Measurements from ENCODE around the gene CFAP69. TPM values are rescaled to one million over a fixed set of nuclear protein-coding genes. Genes with fewer than 3 reads are reported as not detected.

The CFAP69 gene
- total RNA-seq, 2 donors from 2014 or later = 27.4 to 50.6 TPM

DNA sequence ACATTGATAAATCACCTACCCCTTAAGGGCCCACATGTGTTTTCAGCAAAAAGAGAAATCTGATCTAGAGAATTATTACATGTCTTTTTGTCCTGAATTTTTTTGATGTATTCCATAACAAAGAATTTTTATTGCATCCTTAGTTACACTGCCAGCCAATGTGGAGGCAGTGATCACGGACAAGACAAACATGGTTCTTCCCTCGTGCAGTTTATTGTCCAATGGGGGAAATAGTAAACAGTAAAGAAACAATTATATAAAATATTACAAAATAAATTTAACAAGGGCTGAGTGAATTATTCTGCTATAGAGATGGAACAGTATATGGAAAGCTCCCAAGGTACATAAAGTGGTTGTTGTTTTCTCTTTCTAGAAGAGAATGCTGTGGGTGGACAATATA lies 31.5 kb upstream of the CFAP69 start:
- Histone ChIP-seq H3K4me1 (replicated peaks) (no peaks in the 10 kb centered on the region), H3K27me3 (replicated peaks; ENCODE audit: insufficient read depth) (no peaks in the 10 kb centered on the region), H3K27ac (peak overlapping the region; percentile 93 to 99), H3K9me3 (no peaks in the 10 kb centered on the region), H3K36me3 (no peaks in the 10 kb centered on the region), H3K4me3 (peak overlapping the region; percentile 75 to 87)
- peak; percentile 44 for DNase-seq (ENCODE audit: low spot score)
- TF ChIP-seq POLR2A (IDR thresholded peaks at IDR 0.05) = no peak
- TF ChIP-seq, protein P1, sequence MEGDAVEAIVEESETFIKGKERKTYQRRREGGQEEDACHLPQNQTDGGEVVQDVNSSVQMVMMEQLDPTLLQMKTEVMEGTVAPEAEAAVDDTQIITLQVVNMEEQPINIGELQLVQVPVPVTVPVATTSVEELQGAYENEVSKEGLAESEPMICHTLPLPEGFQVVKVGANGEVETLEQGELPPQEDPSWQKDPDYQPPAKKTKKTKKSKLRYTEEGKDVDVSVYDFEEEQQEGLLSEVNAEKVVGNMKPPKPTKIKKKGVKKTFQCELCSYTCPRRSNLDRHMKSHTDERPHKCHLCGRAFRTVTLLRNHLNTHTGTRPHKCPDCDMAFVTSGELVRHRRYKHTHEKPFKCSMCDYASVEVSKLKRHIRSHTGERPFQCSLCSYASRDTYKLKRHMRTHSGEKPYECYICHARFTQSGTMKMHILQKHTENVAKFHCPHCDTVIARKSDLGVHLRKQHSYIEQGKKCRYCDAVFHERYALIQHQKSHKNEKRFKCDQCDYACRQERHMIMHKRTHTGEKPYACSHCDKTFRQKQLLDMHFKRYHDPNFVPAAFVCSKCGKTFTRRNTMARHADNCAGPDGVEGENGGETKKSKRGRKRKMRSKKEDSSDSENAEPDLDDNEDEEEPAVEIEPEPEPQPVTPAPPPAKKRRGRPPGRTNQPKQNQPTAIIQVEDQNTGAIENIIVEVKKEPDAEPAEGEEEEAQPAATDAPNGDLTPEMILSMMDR (IDR thresholded peaks at IDR 0.05) = no peak
- peak; percentile 86 for TF ChIP-seq POLR2AphosphoS5 (IDR thresholded peaks at IDR 0.05)
- intact Hi-C loops (cut with DNase I) = loop anchor here (5.0 to 10.0 kb wide), 2 partner anchors 34 to 191 kb away; partner anchors contain the start of genes CFAP69 and CLDN12
- 21% methylated on average over 2 of the region's 2 CpGs for WGBS

DNA sequence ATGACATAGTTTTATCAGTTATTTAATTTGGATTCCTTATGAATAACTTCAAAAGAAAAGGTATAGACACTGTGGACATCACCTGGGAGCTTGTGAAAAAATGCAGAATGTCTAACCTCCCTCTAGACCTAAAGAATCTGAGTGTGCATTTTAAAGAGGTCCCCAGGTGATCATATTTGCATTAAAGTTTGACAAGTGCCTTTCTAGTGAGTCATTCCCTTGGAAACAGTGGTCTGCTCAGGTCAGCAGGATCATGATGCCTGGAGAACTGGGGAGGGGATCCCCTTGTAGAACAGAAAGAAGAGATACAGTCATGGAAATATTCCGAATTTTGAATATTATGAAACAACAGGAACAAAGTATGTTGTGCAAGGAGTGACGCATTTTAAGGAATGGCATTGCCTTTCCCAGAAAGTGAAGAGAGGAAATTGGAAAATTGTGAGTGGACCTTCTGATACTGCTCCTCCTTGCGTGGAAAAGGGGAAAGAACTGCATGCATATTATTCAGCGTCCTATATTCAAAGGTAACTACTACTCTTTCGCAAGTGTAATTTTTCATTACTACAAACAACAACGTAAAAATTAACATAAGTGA lies 28.8 kb upstream of the CFAP69 start:
- H3K4me1 ChIP-seq (replicated peaks) = no peaks in the 10 kb centered on the region
- intact Hi-C loops (cut with DNase I) = loop anchor here (10.0 kb wide), 1 partner anchor 189 kb away; the partner anchor contains the start of gene CLDN12
- WGBS = 93% methylated on average over 6 of the region's 6 CpGs

DNA sequence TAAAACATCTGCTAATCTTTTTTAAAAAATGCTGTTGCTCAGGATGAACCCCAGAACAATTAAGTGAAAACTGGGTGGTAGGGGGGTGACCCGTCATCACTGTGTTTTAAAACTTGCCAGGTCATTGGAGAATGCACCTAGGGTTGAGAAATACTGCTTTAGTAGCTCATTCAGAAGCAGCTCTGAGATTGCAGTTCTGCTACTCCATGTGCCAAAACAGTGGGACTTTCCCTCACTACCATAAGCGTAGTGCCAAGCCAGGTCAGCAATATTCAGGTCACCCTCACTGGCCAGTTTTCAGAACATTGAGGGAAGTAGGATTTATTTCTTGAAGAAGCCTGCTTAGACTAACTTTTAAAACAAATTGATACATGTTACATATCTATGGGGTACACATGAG lies 28.2 kb upstream of the CFAP69 start:
- WGBS = 74% methylated on average over 2 of the region's 2 CpGs
- Histone ChIP-seq H3K27me3 (replicated peaks; ENCODE audit: insufficient read depth) (no peaks in the 10 kb centered on the region), H3K9me3 (no peaks in the 10 kb centered on the region), H3K4me3 (peak overlapping the region in 1 of 2 donors; percentile 7), H3K36me3 (no peaks in the 10 kb centered on the region), H3K4me1 (replicated peaks) (no peaks in the 10 kb centered on the region), H3K27ac (peak overlapping the region; percentile 93 to 99)
- DNase-seq (ENCODE audit: low spot score) = no peak
- intact Hi-C loops (cut with DNase I) = loop anchor here (10.0 kb wide), 1 partner anchor 188 kb away; the partner anchor contains the start of gene CLDN12
- TF ChIP-seq, protein P1 (IDR thresholded peaks at IDR 0.05) = no peak
- TF ChIP-seq POLR2AphosphoS5 (IDR thresholded peaks at IDR 0.05) (peak; percentile 33), POLR2A (IDR thresholded peaks at IDR 0.05) (no peak)

More for the DNA sequence above, 28.8 kb upstream of the CFAP69 start:
- Histone ChIP-seq H3K27me3 (replicated peaks; ENCODE audit: insufficient read depth) (no peaks in the 10 kb centered on the region), H3K4me3 (peak overlapping the region in 1 of 2 donors; percentile 75), H3K36me3 (no peaks in the 10 kb centered on the region), H3K27ac (peak overlapping the region; percentile 93 to 99), H3K9me3 (no peaks in the 10 kb centered on the region)
- TF ChIP-seq POLR2AphosphoS5 (IDR thresholded peaks at IDR 0.05) (no peak), POLR2A (IDR thresholded peaks at IDR 0.05) (no peak)
- TF ChIP-seq, protein P1 (IDR thresholded peaks at IDR 0.05) = no peak
- DNase-seq (ENCODE audit: low spot score) = no peak

DNA sequence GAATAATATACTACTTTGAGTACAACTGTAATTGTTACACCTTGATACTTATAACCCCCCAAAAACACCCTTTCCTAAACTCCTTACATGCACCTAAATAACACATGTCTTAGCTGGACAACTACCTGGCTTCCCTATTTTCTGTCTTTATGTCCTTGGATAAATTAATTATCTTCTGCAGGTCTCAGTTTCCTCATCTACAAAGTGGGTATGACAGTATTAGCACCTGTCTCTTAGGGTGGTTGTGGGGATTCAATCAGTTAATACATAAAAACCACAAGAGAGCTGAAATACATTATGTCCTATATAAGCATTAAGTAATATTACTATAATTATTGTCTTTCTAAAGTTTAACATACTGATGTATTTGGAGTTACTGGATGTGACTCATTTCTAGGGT lies 22.6 kb upstream of the CFAP69 start:
- Histone ChIP-seq H3K9me3 (no peaks in the 10 kb centered on the region), H3K36me3 (no peaks in the 10 kb centered on the region), H3K4me1 (replicated peaks) (peaks cover 21% of the 10 kb centered on the region), H3K27me3 (replicated peaks; ENCODE audit: insufficient read depth) (no peaks in the 10 kb centered on the region), H3K4me3 (no peak overlapping the region), H3K27ac (peak overlapping the region; percentile 93 to 99)
- intact Hi-C loops (cut with DNase I) = no loop called here
- no peak for TF ChIP-seq POLR2AphosphoS5 (IDR thresholded peaks at IDR 0.05)
- TF ChIP-seq, protein P1 (IDR thresholded peaks at IDR 0.05) = no peak
- no peak for TF ChIP-seq POLR2A (IDR thresholded peaks at IDR 0.05)
- DNase-seq (ENCODE audit: low spot score) = no peak
